ENCODE results near the gene MISP3. TPM values are rescaled to one million over a fixed set of nuclear protein-coding genes. Genes with fewer than 3 reads are reported as not detected.

MISP3 gene
- total and polyA plus RNA-seq, 11 donors = 3.5 to 28.7 (median 5.7) TPM

DNA sequence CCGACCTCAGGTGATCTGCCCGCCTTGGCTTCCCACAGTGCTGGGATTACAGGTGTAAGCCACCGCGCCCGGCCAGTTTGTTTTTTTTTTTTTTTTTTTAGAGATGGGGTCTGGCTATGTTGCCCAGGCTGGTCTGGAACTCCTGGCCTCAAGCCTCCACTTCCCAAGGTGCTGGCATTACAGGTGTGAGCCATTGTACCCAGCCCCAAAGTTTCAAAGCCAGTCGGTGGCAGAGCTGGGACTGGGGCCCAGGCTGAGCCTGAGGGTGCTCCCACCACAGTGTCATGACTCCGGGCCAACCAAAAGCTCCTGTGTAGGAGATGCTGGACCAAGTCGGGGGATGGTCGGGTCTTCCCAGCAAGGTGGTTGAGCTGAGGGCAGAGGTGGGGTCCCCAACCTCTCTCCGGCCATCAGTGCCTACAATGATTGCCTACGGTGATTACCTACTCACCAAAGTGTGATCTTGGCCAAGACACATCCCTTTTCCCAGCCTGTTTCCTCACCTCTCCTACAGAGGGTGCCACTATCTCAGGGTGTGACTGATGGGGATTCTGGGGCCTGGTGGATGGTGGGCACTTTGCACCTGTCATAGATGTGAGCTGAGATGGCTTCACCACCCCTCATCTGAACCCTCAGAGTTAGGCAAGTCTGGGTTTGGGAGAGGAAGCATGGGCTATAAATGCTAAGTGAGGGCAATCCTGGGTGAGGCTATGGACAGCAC is 23.8 kb downstream of the MISP3 start:
- Histone ChIP-seq H3K36me3 (peaks cover 0 to 64% (median 52%) of the 10 kb centered on the region in 9 donors), H3K4me3 (no peak overlapping the region), H3K4me1 (peaks cover 0 to 10% (median 6%) of the 10 kb centered on the region in 12 donors), H3K27me3 (no peaks in the 10 kb centered on the region), H3K9me3 (peaks cover 0 to 13% (median 7%) of the 10 kb centered on the region in 12 donors), H3K27ac (no peak overlapping the region)
- WGBS, 4 donors = 95 to 97% (median 95%) methylated on average over 9 to 11 of the region's 11 CpGs
- DNase-seq (no peak), ATAC-seq (peak in 2 of 4 donors; percentile 8 to 16)
- intact Hi-C loops (cut with DNase I) = no loop called here
- TF ChIP-seq, protein P1, sequence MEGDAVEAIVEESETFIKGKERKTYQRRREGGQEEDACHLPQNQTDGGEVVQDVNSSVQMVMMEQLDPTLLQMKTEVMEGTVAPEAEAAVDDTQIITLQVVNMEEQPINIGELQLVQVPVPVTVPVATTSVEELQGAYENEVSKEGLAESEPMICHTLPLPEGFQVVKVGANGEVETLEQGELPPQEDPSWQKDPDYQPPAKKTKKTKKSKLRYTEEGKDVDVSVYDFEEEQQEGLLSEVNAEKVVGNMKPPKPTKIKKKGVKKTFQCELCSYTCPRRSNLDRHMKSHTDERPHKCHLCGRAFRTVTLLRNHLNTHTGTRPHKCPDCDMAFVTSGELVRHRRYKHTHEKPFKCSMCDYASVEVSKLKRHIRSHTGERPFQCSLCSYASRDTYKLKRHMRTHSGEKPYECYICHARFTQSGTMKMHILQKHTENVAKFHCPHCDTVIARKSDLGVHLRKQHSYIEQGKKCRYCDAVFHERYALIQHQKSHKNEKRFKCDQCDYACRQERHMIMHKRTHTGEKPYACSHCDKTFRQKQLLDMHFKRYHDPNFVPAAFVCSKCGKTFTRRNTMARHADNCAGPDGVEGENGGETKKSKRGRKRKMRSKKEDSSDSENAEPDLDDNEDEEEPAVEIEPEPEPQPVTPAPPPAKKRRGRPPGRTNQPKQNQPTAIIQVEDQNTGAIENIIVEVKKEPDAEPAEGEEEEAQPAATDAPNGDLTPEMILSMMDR (IDR thresholded peaks at IDR 0.05) = peak in 1 of 12 donors; percentile 4
- no peak for TF ChIP-seq POLR2A (IDR thresholded peaks at IDR 0.05)

DNA sequence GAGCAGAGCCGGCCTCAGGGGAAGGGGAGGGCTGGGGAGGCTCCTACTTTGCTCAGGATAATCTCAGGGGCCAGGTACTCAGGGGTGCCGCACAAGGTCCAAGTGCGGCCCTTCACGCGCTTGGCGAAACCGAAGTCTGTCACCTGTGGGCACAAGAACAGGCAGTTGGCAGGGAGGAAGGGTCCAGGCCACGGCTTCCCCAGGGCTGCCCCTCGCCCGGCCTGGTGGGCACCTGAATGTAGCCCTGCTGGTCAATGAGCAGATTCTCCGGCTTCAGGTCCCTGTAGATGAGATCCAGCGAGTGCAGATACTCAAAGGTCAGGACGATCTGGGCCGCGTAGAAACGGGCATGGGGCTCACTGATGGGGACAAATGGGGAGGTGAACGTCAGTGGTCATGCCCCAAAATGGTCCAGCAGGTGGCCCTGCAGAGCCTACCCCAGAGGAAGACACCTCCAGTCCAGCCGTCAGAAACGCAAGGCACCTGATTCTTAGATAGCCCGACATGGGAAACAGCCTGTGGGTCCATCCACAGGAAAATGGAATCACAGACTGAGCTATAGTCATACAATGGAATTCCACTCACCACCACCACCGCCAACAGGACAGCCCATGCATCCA is 25.1 kb downstream of the MISP3 start:
- peak in 3 of 4 donors; percentile 8 to 36 (median 19) for ATAC-seq
- Histone ChIP-seq H3K27me3 (no peaks in the 10 kb centered on the region), H3K4me3 (no peak overlapping the region), H3K27ac (peak overlapping the region in 1 of 12 donors; percentile 39), H3K9me3 (peaks cover 0 to 12% (median 7%) of the 10 kb centered on the region in 12 donors), H3K36me3 (peaks cover 0 to 76% (median 64%) of the 10 kb centered on the region in 9 donors), H3K4me1 (peaks cover 0 to 13% (median 6%) of the 10 kb centered on the region in 12 donors)
- no peak for TF ChIP-seq POLR2A (IDR thresholded peaks at IDR 0.05)
- TF ChIP-seq, protein P1 (IDR thresholded peaks at IDR 0.05) = peak in 10 of 12 donors; percentile 8 to 44 (median 21)
- intact Hi-C loops (cut with DNase I) = no loop called here
- no peak for DNase-seq
- WGBS, 4 donors = 75 to 80% (median 77%) methylated on average over 19 to 21 of the region's 21 CpGs

DNA sequence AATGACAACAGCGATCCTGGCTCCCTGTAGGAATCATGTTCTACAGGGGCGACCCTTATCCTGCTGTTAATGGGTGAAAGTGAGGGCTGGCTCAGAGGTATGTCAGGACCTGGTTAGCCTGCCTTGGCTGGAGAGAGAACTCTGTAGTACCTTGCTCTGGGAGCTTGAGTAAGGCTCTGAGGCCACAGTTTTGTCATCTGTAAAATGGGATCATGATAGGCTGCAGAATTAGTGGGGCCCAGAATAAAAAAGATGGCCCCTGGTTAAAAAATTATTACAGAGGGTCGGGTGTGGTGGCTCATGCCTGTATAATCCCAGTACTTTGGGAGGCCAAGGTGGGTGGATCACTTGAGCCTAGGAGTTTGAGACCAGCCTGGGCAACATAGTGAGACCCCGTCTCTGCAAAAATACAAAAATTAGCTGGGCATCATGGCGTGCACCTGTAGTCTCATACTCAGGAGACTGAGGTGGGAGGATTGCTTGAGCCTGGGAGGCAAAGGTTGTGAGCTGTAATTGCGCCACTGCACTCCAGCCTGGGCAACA is 28.5 kb downstream of the MISP3 start:
- H3K9me3 ChIP-seq = no peaks in the 10 kb centered on the region
- DNase-seq = peak in 1 of 5 donors; percentile 25
- H3K27ac ChIP-seq = no peak overlapping the region
- H3K36me3 ChIP-seq = peaks cover 0 to 100% (median 96%) of the 10 kb centered on the region in 9 donors
- peaks cover 0 to 24% (median 7%) of the 10 kb centered on the region in 12 donors for H3K4me1 ChIP-seq
- no peak for TF ChIP-seq POLR2A (IDR thresholded peaks at IDR 0.05)
- TF ChIP-seq, protein P1 (IDR thresholded peaks at IDR 0.05) = no peak
- no peak for ATAC-seq
- 93 to 97% (median 96%) methylated on average over 6 of the region's 6 CpGs for WGBS, 4 donors
- intact Hi-C loops (cut with DNase I) = no loop called here
- no peak overlapping the region for H3K4me3 ChIP-seq
- no peaks in the 10 kb centered on the region for H3K27me3 ChIP-seq

All from heart left ventricle (tissue), 16 donors.